Endothelial cell of hepatic sinusoid (primary cell): ENCODE measurements around the gene EPHA6.
"Not testable (repeated sequence)": the region's sequence is repeated elsewhere in the genome, so short reads cannot be mapped to it uniquely, and the experiment has no call there.

Source experiments
- in situ Hi-C: cut with HindIII; loops from 2 replicates; pipeline ENCODE4 v1.10.0; 2017; ENCODE audit warnings: low sequenced_read_pairs

The EPHA6 gene

DNA sequence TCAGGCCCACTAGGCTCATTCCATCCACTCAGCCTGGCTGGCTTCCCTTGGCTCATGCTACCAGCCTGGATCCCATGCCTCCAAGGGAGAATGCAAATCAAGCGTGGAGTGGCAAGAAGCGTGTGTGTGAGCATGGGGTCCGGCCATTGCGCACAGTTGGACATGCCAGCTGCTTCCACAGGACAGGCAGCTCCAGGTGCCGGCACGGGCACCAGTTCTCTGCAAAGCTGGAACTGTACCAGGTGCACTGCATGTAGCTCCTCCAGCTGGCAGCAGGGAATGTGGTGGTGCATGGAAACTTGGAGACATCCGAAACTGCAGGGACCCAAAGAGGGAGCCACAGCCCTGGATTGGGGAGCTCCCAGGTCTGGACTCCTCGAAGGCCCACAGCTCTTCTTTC, 449.8 kb downstream of the EPHA6 start:
- in situ Hi-C loops = no loop called here

DNA sequence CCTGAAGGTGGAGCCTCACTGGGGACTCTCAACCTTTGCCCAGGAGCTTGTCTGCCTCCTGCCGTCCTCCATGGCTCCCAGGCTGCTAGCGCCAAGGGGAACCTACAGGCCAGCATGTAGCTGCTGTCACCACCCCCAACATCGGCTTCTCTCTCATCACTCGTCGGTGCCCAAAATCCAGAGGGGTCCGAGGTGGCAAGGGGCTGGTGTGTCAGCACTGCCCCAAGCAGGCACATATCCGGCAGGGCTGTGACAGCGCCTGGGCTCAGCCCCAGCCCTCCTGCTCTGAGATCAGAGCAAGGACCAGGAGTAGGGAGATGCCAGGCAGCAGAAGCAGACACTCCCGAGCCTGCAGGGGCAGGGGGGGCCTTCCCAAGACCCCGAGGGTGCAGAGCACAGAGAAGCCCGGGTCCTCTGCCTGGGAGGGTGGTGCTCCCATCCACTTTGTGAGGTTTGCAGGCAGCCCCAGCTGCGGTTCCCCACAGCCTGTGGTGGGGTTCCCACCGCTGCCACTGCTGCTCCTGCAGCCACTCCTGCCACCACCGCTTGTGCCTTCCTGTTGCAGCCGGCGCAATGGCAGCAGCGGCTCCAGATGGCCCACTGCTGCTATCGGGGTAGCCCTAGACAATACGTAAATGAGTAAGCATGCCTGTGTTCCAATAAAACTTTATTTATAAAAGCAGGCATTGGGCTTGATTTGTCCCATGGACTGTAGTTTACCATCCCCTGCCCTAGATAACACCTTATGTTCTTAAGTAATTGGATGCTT, 451.0 kb downstream of the EPHA6 start:
- in situ Hi-C loops = no loop called here

- in situ Hi-C loops = no loop called here
These were observed 454.8 kb downstream of the EPHA6 start for GRCh38 chr3:97269202-97269601.

DNA sequence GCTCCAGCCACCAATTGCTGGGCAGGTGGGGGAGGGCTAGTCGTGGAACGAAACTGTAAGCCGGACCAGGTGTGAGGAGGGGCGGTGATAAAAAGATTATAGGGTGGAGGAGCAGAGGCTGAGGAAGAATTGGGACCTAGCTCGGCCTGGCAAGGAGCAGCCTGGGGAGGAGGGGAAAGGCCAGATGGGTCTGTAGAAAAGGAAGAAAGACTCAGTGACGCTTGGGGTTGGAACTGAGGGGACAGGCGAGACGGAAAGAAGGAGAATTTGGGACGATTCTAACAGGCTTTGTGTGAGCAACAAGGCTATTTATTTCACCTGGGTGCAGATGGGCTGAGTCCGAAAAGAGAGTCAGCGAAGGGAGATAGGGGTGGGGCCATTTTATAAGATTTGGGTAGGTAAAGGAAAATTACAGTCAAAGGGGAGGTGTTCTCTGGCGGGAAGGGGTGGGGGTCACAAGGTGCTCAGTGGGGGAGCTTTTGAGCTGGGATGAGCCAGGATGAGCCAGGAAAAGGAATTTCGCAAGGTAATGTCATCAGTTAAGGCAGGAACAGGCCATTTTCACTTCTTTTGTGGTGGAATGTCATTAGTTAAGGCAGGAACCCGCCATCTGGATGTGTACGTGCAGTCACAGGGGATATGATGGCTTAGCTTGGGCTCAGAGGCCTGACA, 462.6 kb downstream of the EPHA6 start:
- in situ Hi-C loops = not testable (repeated sequence)

- in situ Hi-C loops = no loop called here
These were observed 463.3 kb downstream of the EPHA6 start for GRCh38 chr3:97277708-97278107.

- in situ Hi-C loops = no loop called here
These were observed 464.1 kb downstream of the EPHA6 start for GRCh38 chr3:97278506-97278905.

- in situ Hi-C loops = no loop called here
These were observed 477.5 kb downstream of the EPHA6 start for GRCh38 chr3:97291901-97292300.

- in situ Hi-C loops = no loop called here
These were observed 479.3 kb downstream of the EPHA6 start for GRCh38 chr3:97293596-97294131.

GRCh38 chr3:97297032-97297431, 482.6 kb downstream of the EPHA6 start:
- in situ Hi-C loops = no loop called here

DNA sequence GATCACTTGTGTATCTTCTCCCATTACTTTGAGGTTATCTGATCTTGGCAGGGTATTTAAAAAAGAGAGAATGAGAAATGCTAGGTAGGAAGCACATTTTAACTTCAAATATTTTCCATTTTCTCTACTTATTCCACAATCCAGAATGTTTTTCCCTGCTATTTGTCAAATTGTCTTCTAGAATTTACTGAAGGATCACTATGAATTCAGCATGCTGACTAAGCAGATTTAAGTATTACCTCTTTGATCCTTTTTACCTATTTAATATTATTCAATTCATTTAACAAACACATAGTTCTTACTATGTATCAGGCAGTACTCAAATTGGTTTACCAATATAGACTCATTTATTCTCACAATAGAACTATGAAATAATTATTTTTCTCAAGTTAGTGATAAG, 486.7 kb downstream of the EPHA6 start:
- in situ Hi-C loops = no loop called here

- in situ Hi-C loops = no loop called here
These were observed 491.8 kb downstream of the EPHA6 start for GRCh38 chr3:97306226-97306625.

- in situ Hi-C loops = no loop called here
These were observed 524.0 kb downstream of the EPHA6 start for GRCh38 chr3:97338375-97338774.

- in situ Hi-C loops = no loop called here
These were observed 526.5 kb downstream of the EPHA6 start for GRCh38 chr3:97340940-97341339.

- in situ Hi-C loops = no loop called here
These were observed 533.4 kb downstream of the EPHA6 start for GRCh38 chr3:97347780-97348179.

- in situ Hi-C loops = no loop called here
These were observed 536.6 kb downstream of the EPHA6 start for GRCh38 chr3:97350971-97351370.

DNA sequence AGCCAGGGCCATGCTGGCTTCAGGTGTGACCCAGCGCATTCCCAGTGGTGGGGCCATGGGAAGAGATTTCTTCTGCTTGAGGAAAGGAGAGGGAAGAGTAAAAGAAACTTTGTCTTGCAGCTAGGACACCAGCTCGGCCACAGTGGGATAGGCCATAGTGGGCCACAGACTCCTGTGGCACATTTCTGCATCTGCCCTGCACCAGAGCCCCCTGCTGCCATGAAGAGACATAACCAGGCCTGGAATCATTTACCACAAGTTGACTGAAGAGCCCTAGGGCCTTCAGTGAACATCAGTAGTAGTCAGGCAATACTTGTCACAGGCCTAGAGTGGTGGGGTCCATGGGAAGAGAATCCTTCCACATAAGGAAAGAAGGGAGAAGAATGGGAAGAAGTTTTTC, 538.8 kb downstream of the EPHA6 start:
- in situ Hi-C loops = no loop called here

DNA sequence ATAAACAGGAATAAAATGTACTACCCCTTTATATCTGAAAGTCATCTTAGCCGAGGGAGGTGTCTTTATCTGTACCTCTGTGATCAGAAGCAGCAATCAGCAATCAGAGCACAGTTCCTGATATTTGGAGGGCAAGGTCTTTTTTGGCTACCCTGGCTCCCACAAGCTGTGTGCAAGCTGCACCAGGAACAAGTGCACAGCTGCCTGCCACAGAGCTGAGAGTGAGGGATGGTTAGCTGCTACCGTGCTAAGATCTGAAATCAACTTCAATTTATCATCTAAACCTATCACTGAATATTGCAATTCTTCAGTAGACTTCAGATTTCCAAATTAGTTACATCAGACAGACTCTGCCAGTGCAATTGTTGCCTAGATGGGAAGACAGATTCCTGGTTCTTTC, 545.6 kb downstream of the EPHA6 start:
- in situ Hi-C loops = no loop called here

- in situ Hi-C loops = no loop called here
These were observed 546.4 kb downstream of the EPHA6 start for GRCh38 chr3:97360804-97361203.

DNA sequence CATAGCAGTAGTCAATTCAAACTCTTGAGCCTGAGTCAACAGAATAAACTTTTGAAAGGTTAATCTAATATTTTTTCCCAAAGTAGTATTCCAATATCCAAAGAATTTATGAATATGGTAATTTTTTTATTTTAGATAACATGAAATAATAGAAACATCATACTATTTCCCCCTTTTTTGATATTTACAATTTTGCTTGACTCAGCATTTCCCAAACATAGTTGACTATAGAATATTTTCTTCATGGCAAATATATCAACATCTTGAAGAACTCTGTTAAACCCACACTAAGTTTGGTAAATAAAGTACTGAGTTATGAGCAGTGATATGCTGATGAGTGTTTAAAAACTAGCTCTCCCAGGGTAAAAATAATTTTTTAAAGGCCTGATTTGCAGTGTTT, 570.2 kb downstream of the EPHA6 start:
- in situ Hi-C loops = no loop called here

GRCh38 chr3:97388774-97389173, 574.4 kb downstream of the EPHA6 start:
- in situ Hi-C loops = no loop called here

GRCh38 chr3:97389936-97390335, 575.5 kb downstream of the EPHA6 start:
- in situ Hi-C loops = no loop called here

- in situ Hi-C loops = no loop called here
These were observed 576.8 kb downstream of the EPHA6 start for GRCh38 chr3:97391167-97391566.
